GM19035 (cell line): ENCODE measurements around the gene CTDSPL.
"Not testable (repeated sequence)": the region's sequence is repeated elsewhere in the genome, so short reads cannot be mapped to it uniquely, and the experiment has no call there.

ENCODE experiments used
- ATAC-seq: cut with Tn5 transposase; IDR thresholded peaks from one replicate; pipeline ENCODE4 v1.9.1; 2021; ENCODE audit not compliant: unreplicated experiment

CTDSPL gene

GRCh38 chr3:37861620-37862041, at the start of gene CTDSPL:
TSS of gene CTDSPL (plus strand) at chr3:37861880. CDS start at chr3:37862200, 320 bp downstream.
- ATAC-seq: no peak

GRCh38 chr3:37812499-37812896, 49.2 kb upstream of the CTDSPL start:
- ATAC-seq: no peak

- ATAC-seq: no peak
These were observed 48.3 kb upstream of the CTDSPL start for GRCh38 chr3:37813403-37813802.

- ATAC-seq: no peak
These were observed 47.1 kb upstream of the CTDSPL start for GRCh38 chr3:37814547-37814946.

- ATAC-seq: not testable (repeated sequence)
These were observed 46.5 kb upstream of the CTDSPL start for GRCh38 chr3:37815156-37815555.

GRCh38 chr3:37816271-37816670, 45.4 kb upstream of the CTDSPL start:
- ATAC-seq: no peak

- ATAC-seq: no peak
These were observed 42.1 kb upstream of the CTDSPL start for GRCh38 chr3:37819591-37819990.

GRCh38 chr3:37820286-37820685, 41.4 kb upstream of the CTDSPL start:
- no peak for ATAC-seq

GRCh38 chr3:37823189-37823588, 38.5 kb upstream of the CTDSPL start:
- ATAC-seq: no peak

GRCh38 chr3:37824090-37824953, 37.4 kb upstream of the CTDSPL start:
- no peak for ATAC-seq

GRCh38 chr3:37824954-37825328, 36.7 kb upstream of the CTDSPL start:
- ATAC-seq: no peak

- ATAC-seq: no peak
These were observed 35.8 kb upstream of the CTDSPL start for GRCh38 chr3:37825744-37826400.

- no peak for ATAC-seq
These were observed 35.2 kb upstream of the CTDSPL start for GRCh38 chr3:37826502-37826901.

- ATAC-seq: no peak
These were observed 34.7 kb upstream of the CTDSPL start for GRCh38 chr3:37826933-37827332.

GRCh38 chr3:37832480-37832879, 29.2 kb upstream of the CTDSPL start:
- ATAC-seq: no peak

GRCh38 chr3:37833302-37834186, 28.1 kb upstream of the CTDSPL start:
- no peak for ATAC-seq

GRCh38 chr3:37836589-37836988, 25.1 kb upstream of the CTDSPL start:
- ATAC-seq: no peak

GRCh38 chr3:37847689-37848088, 14.0 kb upstream of the CTDSPL start:
- no peak for ATAC-seq

- no peak for ATAC-seq
These were observed 12.3 kb upstream of the CTDSPL start for GRCh38 chr3:37849146-37849923.

GRCh38 chr3:37852097-37852496, 9.6 kb upstream of the CTDSPL start:
- no peak for ATAC-seq

GRCh38 chr3:37852771-37853170, 8.9 kb upstream of the CTDSPL start:
- ATAC-seq: no peak
